Neutrophil (primary cell): ENCODE results near the gene DNAJB7.
A peak's percentile ranks its signal among the peaks of the same experiment; 100 is the strongest.

ENCODE experiments used
- H3K27ac ChIP-seq: fragments of 200-600 bp; sonication (generic); 2 replicates; pipeline ENCODE4 v1.5.1; 2016; ENCODE audit warnings: mild to moderate bottlenecking, moderate library complexity
- H3K27me3 ChIP-seq: fragments of 200-600 bp; sonication (generic); 2 replicates; pipeline ENCODE4 v1.6.0; 2016; ENCODE audit warnings: mild to moderate bottlenecking
- H3K36me3 ChIP-seq: fragments of 200-600 bp; sonication (generic); 2 replicates; pipeline ENCODE4 v1.5.1; 2017
- H3K4me1 ChIP-seq, 2 experiments: fragments of 200-600 bp in 1 of 2; sonication (generic) in 1 of 2; 1 replicate in 1 of 2; 2 replicates in 1 of 2; pipeline versions ENCODE4 v1.5.1 to v1.6.1; 2013 to 2016; ENCODE audit warnings: low read depth in 1 of 2, low read length in 1 of 2, mild to moderate bottlenecking in 1 of 2, moderate library complexity in 1 of 2; ENCODE audit not compliant: control insufficient read depth in 1 of 2, insufficient read depth in 1 of 2
- H3K4me3 ChIP-seq, 2 experiments: fragments of 200-600 bp in 1 of 2; sonication (generic) in 1 of 2; 1 replicate in 1 of 2; 2 replicates in 1 of 2; pipeline ENCODE4 v1.5.1; 2013 to 2016; ENCODE audit warnings: low read depth in 1 of 2, low read length in 1 of 2, mild to moderate bottlenecking in 1 of 2, moderate library complexity in 1 of 2
- H3K9me3 ChIP-seq: fragments of 200-600 bp; sonication (generic); 2 replicates; pipeline ENCODE4 v1.5.1; 2016
- CTCF ChIP-seq: fragments of 200-600 bp; sonication (generic); IDR thresholded peaks from 2 replicates; pipeline ENCODE4 v1.5.1; 2016; ENCODE audit warnings: antibody characterized with exemption

The DNAJB7 gene

GRCh38 chr22:40867109-40867508, 5.2 kb upstream of the DNAJB7 start:
- TF ChIP-seq CTCF = no peak
- peaks cover 11% of the 10 kb centered on the region for H3K36me3 ChIP-seq

GRCh38 chr22:40862537-40862936, 624 bp upstream of the DNAJB7 start:
- no peak overlapping the region for H3K27ac ChIP-seq
- no peaks in the 10 kb centered on the region for H3K9me3 ChIP-seq
- H3K36me3 ChIP-seq = no peaks in the 10 kb centered on the region
- no peak overlapping the region for H3K4me3 ChIP-seq
- no peaks in the 10 kb centered on the region for H3K27me3 ChIP-seq
- no peak for TF ChIP-seq CTCF
- peaks cover 12 to 13% of the 10 kb centered on the region in 2 experiments for H3K4me1 ChIP-seq

More at GRCh38 chr22:40867109-40867508, 5.2 kb upstream of the DNAJB7 start:
- Histone ChIP-seq H3K27ac (no peak overlapping the region), H3K4me1 (peaks cover 5 to 6% of the 10 kb centered on the region in 2 experiments), H3K27me3 (no peaks in the 10 kb centered on the region), H3K4me3 (no peak overlapping the region), H3K9me3 (no peaks in the 10 kb centered on the region)

GRCh38 chr22:40857309-40857855, 4.5 kb downstream of the DNAJB7 start:
- H3K27ac ChIP-seq = peak overlapping the region; percentile 98

GRCh38 chr22:40856513-40857308, 5.2 kb downstream of the DNAJB7 start, which contains the start of the genes ST13 and XPNPEP3:
TSS of gene ST13 (minus strand) at chr22:40856639. CDS start at chr22:40856540, 99 bp downstream.
TSS of gene XPNPEP3 (plus strand) at chr22:40857148. CDS start at chr22:40857182, 34 bp downstream.
- H3K27me3 ChIP-seq = no peaks in the 10 kb centered on the region
- peak within 1 kb of the TSS; percentile 94 to 97 for H3K4me3 ChIP-seq
- H3K36me3 ChIP-seq = no peaks in the 10 kb centered on the region
- peak within 1 kb of the TSS; percentile 98 for H3K27ac ChIP-seq
- H3K4me1 ChIP-seq = peaks cover 27 to 29% of the 10 kb centered on the region in 2 experiments
- TF ChIP-seq CTCF = no peak
- no peaks in the 10 kb centered on the region for H3K9me3 ChIP-seq

More at GRCh38 chr22:40857309-40857855, 4.5 kb downstream of the DNAJB7 start:
- peak overlapping the region; percentile 94 to 97 for H3K4me3 ChIP-seq
- H3K36me3 ChIP-seq = no peaks in the 10 kb centered on the region
- no peaks in the 10 kb centered on the region for H3K9me3 ChIP-seq
- no peaks in the 10 kb centered on the region for H3K27me3 ChIP-seq
- peaks cover 27 to 29% of the 10 kb centered on the region in 2 experiments for H3K4me1 ChIP-seq
- no peak for TF ChIP-seq CTCF

GRCh38 chr22:40855979-40856512, 5.9 kb downstream of the DNAJB7 start:
- Histone ChIP-seq H3K4me1 (peaks cover 27 to 29% of the 10 kb centered on the region in 2 experiments), H3K4me3 (peak overlapping the region; percentile 94 to 97), H3K27me3 (no peaks in the 10 kb centered on the region), H3K27ac (peak overlapping the region; percentile 98), H3K9me3 (no peaks in the 10 kb centered on the region), H3K36me3 (no peaks in the 10 kb centered on the region)
- TF ChIP-seq CTCF = no peak
